PC-3 (cell line): ENCODE results near the gene LURAP1L. TPM values are rescaled to one million over a fixed set of nuclear protein-coding genes. Genes with fewer than 3 reads are reported as not detected.

Source experiments
- ATAC-seq: fragments of 200-7000 bp; cut with Tn5 transposase; 2 replicates; pipeline ENCODE4 v1.9.1; 2020; ENCODE audit warnings: mild to moderate bottlenecking, moderate library complexity
- BruUV-seq: library from RNA; stranded (reverse); fragments of 400-500 nt; replicated peaks from 2 replicates; lab custom pipeline; 2021; lab: Mats Ljungman, UMichigan
- CTCF ChIA-PET: fragments of 300-600 bp; sonication (Branson Sonifier 250); formaldehyde crosslinking; loops from one replicate; lab custom pipeline; 2022; ENCODE audit warnings: antibody characterized with exemption; lab: Charles Lee
- POLR2A ChIA-PET: fragments of 300-600 bp; sonication (Branson Sonifier 250); formaldehyde crosslinking; loops from one replicate; lab custom pipeline; 2022; ENCODE audit warnings: antibody characterized with exemption; ENCODE audit not compliant: unreplicated experiment; lab: Charles Lee
- DNase-seq: peaks from one replicate; pipeline ENCODE4 v3.0.0-alpha.2; 2015
- H2AFZ ChIP-seq: fragments of 300-600 bp; sonication (generic); 2 replicates; pipeline ENCODE4 v1.6.0; 2016; ENCODE audit warnings: antibody characterized with exemption, low read length
- H3F3A ChIP-seq: fragments of 300-600 bp; sonication (generic); one replicate; pipeline ENCODE4 v1.6.0; 2017; ENCODE audit warnings: antibody characterized with exemption, low read length, control low read depth, mild to moderate bottlenecking; ENCODE audit not compliant: unreplicated experiment
- H3K27ac ChIP-seq: fragments of 300-600 bp; sonication (generic); 2 replicates; pipeline ENCODE4 v1.5.1; 2016; ENCODE audit warnings: mild to moderate bottlenecking, low read length
- H3K27me3 ChIP-seq: fragments of 300-600 bp; sonication (generic); 2 replicates; pipeline ENCODE4 v1.6.1; 2016; ENCODE audit warnings: low read length, mixed read lengths
- H3K36me3 ChIP-seq: fragments of 300-600 bp; sonication (generic); 2 replicates; pipeline ENCODE4 v1.6.1; 2016; ENCODE audit warnings: low read depth, mixed run types, low read length, mixed read lengths
- H3K4me1 ChIP-seq: fragments of 300-600 bp; sonication (generic); 2 replicates; pipeline ENCODE4 v1.5.1; 2016; ENCODE audit warnings: low read length; ENCODE audit not compliant: insufficient read depth
- H3K4me2 ChIP-seq: fragments of 300-600 bp; sonication (generic); 2 replicates; pipeline ENCODE4 v1.6.0; 2016; ENCODE audit warnings: low read length
- H3K4me3 ChIP-seq: fragments of 300-600 bp; sonication (generic); 2 replicates; pipeline ENCODE4 v1.5.1; 2016; ENCODE audit warnings: mild to moderate bottlenecking, low read length, mixed read lengths
- H3K79me2 ChIP-seq: fragments of 300-600 bp; sonication (generic); 2 replicates; pipeline ENCODE4 v1.6.1; 2017; ENCODE audit warnings: low read length, mixed read lengths
- H3K9ac ChIP-seq: fragments of 300-600 bp; sonication (generic); 2 replicates; pipeline ENCODE4 v1.6.0; 2016; ENCODE audit warnings: mild to moderate bottlenecking, low read length
- H3K9me2 ChIP-seq: fragments of 300-600 bp; sonication (generic); replicated peaks from 2 replicates; pipeline ENCODE4 v1.6.1; 2016; ENCODE audit warnings: mixed run types, low read length, mixed read lengths
- H3K9me3 ChIP-seq: fragments of 300-600 bp; sonication (generic); 2 replicates; pipeline ENCODE4 v1.6.1; 2016; ENCODE audit warnings: low read length, mixed read lengths
- H4K20me1 ChIP-seq: fragments of 300-600 bp; sonication (generic); 2 replicates; pipeline ENCODE4 v1.6.1; 2016; ENCODE audit warnings: low read length, mixed read lengths
- CTCF ChIP-seq: fragments of 300-600 bp; sonication (generic); conservative IDR thresholded peaks from 2 replicates; pipeline ENCODE4 v1.5.1; 2017; ENCODE audit warnings: antibody characterized with exemption, low read depth, mild to moderate bottlenecking, low read length
- EZH2 ChIP-seq: fragments of 300-600 bp; sonication (generic); IDR thresholded peaks from one replicate; pipeline ENCODE4 v1.6.1; 2017; ENCODE audit warnings: antibody characterized with exemption, mild to moderate bottlenecking, low read length; ENCODE audit not compliant: unreplicated experiment
- EZH2phosphoT487 ChIP-seq: fragments of 300-600 bp; sonication (generic); IDR thresholded peaks from 2 replicates; pipeline ENCODE4 v1.6.1; 2018; ENCODE audit warnings: mild to moderate bottlenecking, antibody characterized with exemption, low read length, borderline replicate concordance
- intact Hi-C: fragments of 100-400 bp; cut with micrococcal nuclease; formaldehyde crosslinking; loops from 2 replicates; pipeline ENCODE4 v1.9.0; 2023
- total RNA-seq: library from RNA; depleted of rRNA; stranded (reverse); fragments of >200 nt; gene quantifications from 2 replicates; pipeline ENCODE4 v1.2.3, GENCODE V29; 2014

Gene LURAP1L
- total RNA-seq, 1 experiment from 2014 or later, result 16.4 TPM

GRCh38 chr9:12798066-12798770, 23.4 kb downstream of the LURAP1L start:
- Histone ChIP-seq H2AFZ (no peak overlapping the region), H3K4me1 (peaks cover 22% of the 10 kb centered on the region), H3K79me2 (no peaks in the 10 kb centered on the region; the same call in 1 of the 2 replicates), H3K27ac (no peak overlapping the region), H3K36me3 (no peaks in the 10 kb centered on the region), H3K9ac (no peak overlapping the region), H3K9me2 (no peaks in the 10 kb centered on the region), H3K27me3 (no peaks in the 10 kb centered on the region), H3K4me2 (no peak overlapping the region), H4K20me1 (no peaks in the 10 kb centered on the region), H3K9me3 (no peaks in the 10 kb centered on the region), H3F3A (no peaks in the 10 kb centered on the region), H3K4me3 (no peak overlapping the region)
- intact Hi-C loops, result no loop called here
- peak; percentile 57 for DNase-seq
- ChIA-PET POLR2A (no interaction called here), CTCF (interaction anchor here (0.7 to 1.0 kb wide), 2 partner anchors 17 to 22 kb away, joined by 3 read pairs; no protein-coding TSS in a partner anchor)
- TF ChIP-seq EZH2phosphoT487 (no peak), EZH2 (no peak), CTCF (no peak)
- peak; percentile 35 for ATAC-seq
- no TSS peak for BruUV-seq

GRCh38 chr9:12801187-12801586, 26.4 kb downstream of the LURAP1L start:
- TF ChIP-seq CTCF (no peak), EZH2 (no peak), EZH2phosphoT487 (no peak)
- H2AFZ ChIP-seq, result no peak overlapping the region
- no peaks in the 10 kb centered on the region for H3K79me2 ChIP-seq
- 0 out of 2 replicates have a peak overlapping the region, but pooled peaks have one; percentile 5 for H3K27ac ChIP-seq
- H3K4me1 ChIP-seq, result peaks cover 22% of the 10 kb centered on the region
- no peak overlapping the region for H3K9ac ChIP-seq
- no peaks in the 10 kb centered on the region for H3K9me2 ChIP-seq
- ChIA-PET POLR2A (no interaction called here), CTCF (interaction anchor here (0.6 kb wide), 1 partner anchor 9 kb away, joined by 3 read pairs; no protein-coding TSS in a partner anchor)
- no peaks in the 10 kb centered on the region for H3K9me3 ChIP-seq
- no peak overlapping the region for H3K4me3 ChIP-seq
- BruUV-seq, result TSS peak; percentile 35
- H3K36me3 ChIP-seq, result no peaks in the 10 kb centered on the region
- ATAC-seq (no peak), DNase-seq (no peak)
- H3F3A ChIP-seq, result no peaks in the 10 kb centered on the region
- intact Hi-C loops, result no loop called here
- H3K27me3 ChIP-seq, result no peaks in the 10 kb centered on the region
- H4K20me1 ChIP-seq, result no peaks in the 10 kb centered on the region
- no peak overlapping the region for H3K4me2 ChIP-seq

GRCh38 chr9:12801663-12802062, 26.8 kb downstream of the LURAP1L start:
- CTCF ChIA-PET, result no interaction called here

More at GRCh38 chr9:12801663-12802062, 26.8 kb downstream of the LURAP1L start:
- Histone ChIP-seq H3K4me2 (no peak overlapping the region), H3K9ac (no peak overlapping the region), H3K36me3 (no peaks in the 10 kb centered on the region), H3K4me3 (no peak overlapping the region), H3K4me1 (peaks cover 22% of the 10 kb centered on the region), H3K9me3 (no peaks in the 10 kb centered on the region), H3K79me2 (no peaks in the 10 kb centered on the region), H3K27me3 (no peaks in the 10 kb centered on the region), H2AFZ (no peak overlapping the region), H3F3A (no peaks in the 10 kb centered on the region), H3K27ac (peak overlapping the region; percentile 37), H3K9me2 (no peaks in the 10 kb centered on the region), H4K20me1 (no peaks in the 10 kb centered on the region)
- peak; percentile 56; the same call in 1 of the 2 replicates for ATAC-seq
- no TSS peak for BruUV-seq
- DNase-seq, result no peak
- intact Hi-C loops, result no loop called here
- POLR2A ChIA-PET, result no interaction called here
- TF ChIP-seq EZH2 (no peak), EZH2phosphoT487 (no peak), CTCF (no peak)
